Measurements from ENCODE around the gene LRRN2. TPM values are rescaled to one million over a fixed set of nuclear protein-coding genes. Genes with fewer than 3 reads are reported as not detected.

Gene LRRN2
- polyA plus RNA-seq, 1 of the 3 experiments (the other 2 are of a cell fraction): not detected

GRCh38 chr1:204621396-204621795 is 64.1 kb downstream of the LRRN2 start (continued):
- TF ChIP-seq USF1 (IDR thresholded peaks at IDR 0.05; ENCODE audit: borderline replicate concordance, low read depth): no peak
- no peak for TF ChIP-seq RAD21 (IDR thresholded peaks at IDR 0.05; ENCODE audit: low read length)
- no peak for TF ChIP-seq ELF1 (IDR thresholded peaks at IDR 0.05)
- TF ChIP-seq SMC3 (IDR thresholded peaks at IDR 0.05; ENCODE audit: low read depth, low read length): no peak
- TF ChIP-seq TCF12 (IDR thresholded peaks at IDR 0.05): no peak
- TF ChIP-seq SIN3A (IDR thresholded peaks at IDR 0.05; ENCODE audit: borderline replicate concordance, low read depth, low read length): no peak
- TF ChIP-seq EZH2phosphoT487 (IDR thresholded peaks at IDR 0.05; ENCODE audit: borderline replicate concordance, low read depth): no peak
- TF ChIP-seq, protein P1, sequence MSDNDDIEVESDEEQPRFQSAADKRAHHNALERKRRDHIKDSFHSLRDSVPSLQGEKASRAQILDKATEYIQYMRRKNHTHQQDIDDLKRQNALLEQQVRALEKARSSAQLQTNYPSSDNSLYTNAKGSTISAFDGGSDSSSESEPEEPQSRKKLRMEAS (IDR thresholded peaks at IDR 0.05; ENCODE audit: low read depth): no peak

DNA sequence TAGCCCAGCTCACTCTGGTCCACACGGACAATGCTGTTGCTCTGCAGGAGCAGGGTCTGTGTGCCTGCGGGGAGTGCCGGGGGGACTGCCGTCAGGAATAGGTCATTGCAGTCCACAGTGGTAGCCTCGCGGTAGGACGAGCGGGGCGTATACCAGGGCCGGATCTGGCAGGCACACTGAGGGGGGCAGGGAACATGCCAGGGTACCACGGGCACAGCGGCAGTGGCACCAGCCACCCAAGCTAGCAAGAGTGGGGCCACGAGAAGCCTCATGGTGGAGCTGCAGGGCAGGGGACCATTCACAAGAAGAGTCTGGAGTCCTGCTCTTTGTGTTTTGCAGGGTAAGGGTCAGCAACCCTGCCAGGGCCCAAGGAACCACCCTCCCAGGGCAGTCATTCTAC is 65.8 kb downstream of the LRRN2 start:
- Histone ChIP-seq H2AFZ (ENCODE audit: low read depth) (no peak overlapping the region), H3K9me2 (no peaks in the 10 kb centered on the region), H3K9me3 (no peaks in the 10 kb centered on the region), H3F3A (replicated peaks; ENCODE audit: insufficient read depth) (no peaks in the 10 kb centered on the region), H3K4me1 (ENCODE audit: control insufficient read depth in 1 of 2, insufficient read depth in 2 of 2, low read depth in 1 of 2, low read length in 1 of 2) (peaks cover 0 to 13% of the 10 kb centered on the region in 2 experiments; a peak in 1 of 4 replicates), H3K4me3 (ENCODE audit: low read depth in 2 of 2, low read length in 1 of 2) (no peak overlapping the region), H3K79me2 (ENCODE audit: insufficient read depth) (no peaks in the 10 kb centered on the region), H3K27ac (ENCODE audit: low read depth in 2 of 2, low read length in 1 of 2) (no peak overlapping the region), H4K20me1 (ENCODE audit: insufficient read depth) (no peaks in the 10 kb centered on the region), H3K36me3 (replicated peaks in 1 of 2; ENCODE audit: control insufficient read depth in 1 of 2, insufficient read depth in 2 of 2, low read length in 1 of 2) (no peaks in the 10 kb centered on the region), H3K4me2 (no peak overlapping the region), H3K27me3 (ENCODE audit: insufficient read depth) (peaks cover 12% of the 10 kb centered on the region; the same call in 1 of the 2 replicates), H3K9ac (no peak overlapping the region)
- ChIA-PET CTCF (interaction anchor here (0.7 to 3.2 kb wide), 6 partner anchors 31 to 189 kb away, joined by 3 to 13 read pairs (median 6); no protein-coding TSS in a partner anchor), POLR2A (no interaction called here)
- no peak for TF ChIP-seq GABPA (IDR thresholded peaks at IDR 0.05; ENCODE audit: low read depth)
- TF ChIP-seq RAD21 (IDR thresholded peaks at IDR 0.05; ENCODE audit: low read length): peak; percentile 23; the same call in 1 of the 2 replicates
- TF ChIP-seq RXRA (IDR thresholded peaks at IDR 0.05; ENCODE audit: borderline replicate concordance, low read depth): no peak
- 83% methylated on average over 13 of the region's 13 CpGs for WGBS (ENCODE audit: low lambda C conversion rate)
- DNase-seq: no peak

- Histone ChIP-seq H4K20me1 (ENCODE audit: insufficient read depth) (no peaks in the 10 kb centered on the region), H3K9me2 (no peaks in the 10 kb centered on the region), H2AFZ (ENCODE audit: low read depth) (no peak overlapping the region), H3K27me3 (ENCODE audit: insufficient read depth) (peaks cover 27% of the 10 kb centered on the region; the same call in 1 of the 2 replicates), H3K27ac (ENCODE audit: low read depth in 2 of 2, low read length in 1 of 2) (no peak overlapping the region), H3K4me2 (no peak overlapping the region), H3F3A (replicated peaks; ENCODE audit: insufficient read depth) (no peaks in the 10 kb centered on the region), H3K79me2 (ENCODE audit: insufficient read depth) (no peaks in the 10 kb centered on the region), H3K9ac (no peak overlapping the region), H3K4me1 (ENCODE audit: control insufficient read depth in 1 of 2, insufficient read depth in 2 of 2, low read depth in 1 of 2, low read length in 1 of 2) (peaks cover 0 to 4% of the 10 kb centered on the region in 2 experiments; a peak in 1 of 4 replicates), H3K4me3 (ENCODE audit: low read depth in 2 of 2, low read length in 1 of 2) (no peak overlapping the region), H3K9me3 (no peaks in the 10 kb centered on the region), H3K36me3 (replicated peaks in 1 of 2; ENCODE audit: control insufficient read depth in 1 of 2, insufficient read depth in 2 of 2, low read length in 1 of 2) (no peaks in the 10 kb centered on the region)
- no peak for DNase-seq
- WGBS (ENCODE audit: low lambda C conversion rate): 84% methylated on average over 11 of the region's 20 CpGs
- ChIA-PET CTCF (interaction anchor here (1.1 to 3.2 kb wide), 5 partner anchors 22 to 188 kb away, joined by 3 to 13 read pairs (median 4); no protein-coding TSS in a partner anchor), POLR2A (no interaction called here)
- TF ChIP-seq, protein P2, sequence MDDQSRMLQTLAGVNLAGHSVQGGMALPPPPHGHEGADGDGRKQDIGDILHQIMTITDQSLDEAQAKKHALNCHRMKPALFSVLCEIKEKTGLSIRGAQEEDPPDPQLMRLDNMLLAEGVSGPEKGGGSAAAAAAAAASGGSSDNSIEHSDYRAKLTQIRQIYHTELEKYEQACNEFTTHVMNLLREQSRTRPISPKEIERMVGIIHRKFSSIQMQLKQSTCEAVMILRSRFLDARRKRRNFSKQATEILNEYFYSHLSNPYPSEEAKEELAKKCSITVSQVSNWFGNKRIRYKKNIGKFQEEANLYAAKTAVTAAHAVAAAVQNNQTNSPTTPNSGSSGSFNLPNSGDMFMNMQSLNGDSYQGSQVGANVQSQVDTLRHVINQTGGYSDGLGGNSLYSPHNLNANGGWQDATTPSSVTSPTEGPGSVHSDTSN (IDR thresholded peaks at IDR 0.05): no peak
- TF ChIP-seq RAD21 (IDR thresholded peaks at IDR 0.05; ENCODE audit: low read length): no peak
- no peak for TF ChIP-seq RCOR1 (IDR thresholded peaks at IDR 0.05; ENCODE audit: low read length)
- no peak for TF ChIP-seq FOSL2 (IDR thresholded peaks at IDR 0.05; ENCODE audit: borderline replicate concordance, low read depth)
- TF ChIP-seq GATA2 (CRISPR knock-in tag; IDR thresholded peaks at IDR 0.05): no peak
- TF ChIP-seq REST (IDR thresholded peaks at IDR 0.05; ENCODE audit: low read depth, low read length): no peak
- TF ChIP-seq RFX5 (IDR thresholded peaks at IDR 0.05; ENCODE audit: low read length): no peak
- TF ChIP-seq FOXM1 (IDR thresholded peaks at IDR 0.05; ENCODE audit: low read depth): no peak
- no peak for TF ChIP-seq EP300 (IDR thresholded peaks at IDR 0.05; ENCODE audit: borderline replicate concordance in 1 of 2, low read depth in 1 of 2, low read length in 1 of 2)
- no peak for TF ChIP-seq JUND (IDR thresholded peaks at IDR 0.05)
These were observed 67.3 kb downstream of the LRRN2 start for GRCh38 chr1:204618148-204618760.
